ENCODE measurements around the gene CALML4. TPM values are rescaled to one million over a fixed set of nuclear protein-coding genes. Genes with fewer than 3 reads are reported as not detected.
A peak's percentile ranks its signal among the peaks of the same experiment; 100 is the strongest.

The CALML4 gene, protein sequence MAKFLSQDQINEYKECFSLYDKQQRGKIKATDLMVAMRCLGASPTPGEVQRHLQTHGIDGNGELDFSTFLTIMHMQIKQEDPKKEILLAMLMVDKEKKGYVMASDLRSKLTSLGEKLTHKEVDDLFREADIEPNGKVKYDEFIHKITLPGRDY
- total RNA-seq (ENCODE audit: low replicate concordance) = 8.9 and 9.4 TPM in 2 replicates
- long read RNA-seq, full-length matches to known transcripts = 10 of 12 reads
- long read RNA-seq, partial matches to known transcripts = 2 of 12 reads
- long read RNA-seq, other reads (novel, unspliced or antisense) = 0 of 12 reads

DNA sequence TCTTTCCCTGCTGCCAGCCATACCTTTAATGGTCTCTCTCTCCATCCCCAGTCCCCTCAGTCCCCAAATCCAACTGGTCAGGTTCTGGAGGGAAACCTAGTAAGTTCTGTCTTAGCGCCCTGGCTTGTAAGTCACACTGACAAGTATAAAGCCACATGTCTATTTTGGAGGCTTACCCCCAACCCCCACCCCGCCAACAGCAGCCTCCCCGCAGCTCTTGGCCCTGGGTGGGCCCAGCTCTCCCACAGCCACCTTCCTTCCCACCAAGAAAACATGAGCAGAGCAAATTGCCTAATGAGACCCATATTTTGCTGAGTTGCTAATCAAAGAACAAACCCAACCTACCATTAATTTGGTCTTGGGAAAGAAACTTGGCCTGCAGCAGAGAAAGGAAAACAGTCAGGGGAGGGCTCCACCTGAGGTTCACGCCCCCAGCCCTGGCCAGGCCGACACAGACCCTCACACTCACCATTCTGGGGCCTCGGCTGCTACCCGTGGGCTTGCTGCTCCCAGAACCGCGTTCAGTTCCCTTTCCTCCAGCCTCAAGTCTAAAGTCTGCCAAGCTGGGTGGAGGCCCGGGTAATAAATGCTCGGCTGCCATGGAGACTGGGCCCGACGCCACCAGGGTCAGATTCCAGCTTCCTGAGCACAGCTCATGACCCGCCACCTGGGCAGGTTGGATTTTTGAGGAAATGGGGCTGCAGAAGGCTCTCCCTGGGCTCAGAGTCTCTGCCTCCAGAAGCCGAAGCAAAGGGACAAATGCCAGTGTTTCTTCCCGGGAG, at the start of gene CALML4:
TSS of gene CALML4 (minus strand) at position 557 of the 782 bp plus-strand sequence. CDS start at position 472, 85 bp downstream.
- H3K9me3 Mint-ChIP-seq = no peaks in the 10 kb centered on the region

DNA sequence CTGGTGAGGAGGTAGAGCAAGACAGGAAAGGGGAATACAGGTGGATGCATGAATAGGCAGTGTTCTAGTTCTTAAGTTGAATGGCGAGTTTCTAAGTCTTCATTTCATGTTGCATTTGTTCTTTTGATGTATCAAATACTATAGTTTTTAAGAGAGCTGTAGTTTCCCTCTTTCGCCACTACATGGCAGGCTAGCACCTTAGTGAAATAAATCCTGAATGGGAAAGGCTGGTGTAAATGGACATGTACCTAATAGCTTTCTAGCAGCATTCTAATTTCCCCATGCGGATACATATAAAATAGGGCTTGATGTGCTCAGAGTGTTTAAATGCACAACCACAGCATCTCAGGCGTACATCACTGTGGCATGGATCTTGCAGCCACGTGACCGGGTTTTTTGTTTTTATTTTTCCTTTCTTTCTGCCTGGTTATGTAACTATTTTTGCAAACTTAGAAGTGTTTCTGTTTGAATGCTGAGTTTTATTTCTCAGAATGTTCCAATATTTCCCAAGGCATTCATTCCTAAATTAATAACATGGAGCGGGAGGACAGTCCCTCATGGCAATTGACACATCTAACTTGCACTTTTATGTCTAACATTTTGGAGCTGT, 47.9 kb upstream of the CALML4 start:
- Mint-ChIP-seq H3K27me3 (peaks cover 5% of the 10 kb centered on the region), H3K9me3 (no peaks in the 10 kb centered on the region), H3K27ac (no peak overlapping the region), H3K4me1 (ENCODE audit: unreplicated experiment) (no peaks in the 10 kb centered on the region), H3K36me3 (no peaks in the 10 kb centered on the region), H3K4me3 (no peak overlapping the region)
- TF ChIP-seq CTCF (conservative IDR thresholded peaks at IDR 0.05) = peak; percentile 87
- DNase-seq (ENCODE audit: extremely low spot score, unreplicated experiment) = no peak

More for the DNA sequence above, at the start of gene CALML4:
- no peaks in the 10 kb centered on the region for H3K27me3 Mint-ChIP-seq
- peak within 1 kb of the TSS; percentile 41 for H3K4me3 Mint-ChIP-seq
- peaks cover 26% of the 10 kb centered on the region for H3K4me1 Mint-ChIP-seq (ENCODE audit: unreplicated experiment)
- DNase-seq (ENCODE audit: extremely low spot score, unreplicated experiment) = peak; percentile 66
- no peaks in the 10 kb centered on the region for H3K36me3 Mint-ChIP-seq
- TF ChIP-seq CTCF (conservative IDR thresholded peaks at IDR 0.05) = no peak
- H3K27ac Mint-ChIP-seq = peak within 1 kb of the TSS; percentile 61

- TF ChIP-seq CTCF (conservative IDR thresholded peaks at IDR 0.05) = no peak
- Mint-ChIP-seq H3K36me3 (no peaks in the 10 kb centered on the region), H3K4me3 (no peak overlapping the region), H3K4me1 (ENCODE audit: unreplicated experiment) (no peaks in the 10 kb centered on the region), H3K27ac (no peak overlapping the region), H3K27me3 (peaks cover 2% of the 10 kb centered on the region), H3K9me3 (peaks cover 3% of the 10 kb centered on the region)
- no peak for DNase-seq (ENCODE audit: extremely low spot score, unreplicated experiment)
These were observed 44.1 kb upstream of the CALML4 start for GRCh38 chr15:68249058-68249713.

DNA sequence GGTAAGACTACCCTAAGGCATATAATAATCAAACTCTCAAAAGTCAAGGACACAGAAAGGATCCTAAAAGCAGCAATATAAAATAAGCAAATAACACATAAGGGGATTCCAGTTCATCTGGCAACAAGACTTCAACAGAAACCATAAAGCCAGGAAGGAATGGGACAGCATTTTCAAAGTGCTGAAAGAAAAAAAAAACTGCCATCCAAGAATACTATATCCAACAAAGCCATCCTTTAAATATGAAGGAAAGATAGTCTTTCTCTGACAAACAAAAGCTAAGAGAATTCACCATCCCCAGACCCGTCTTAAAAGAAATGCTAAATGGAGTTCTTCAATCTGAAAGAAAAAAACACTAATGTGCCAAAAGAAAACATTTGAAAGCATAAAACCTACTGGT, 39.1 kb upstream of the CALML4 start:
- no peaks in the 10 kb centered on the region for H3K4me1 Mint-ChIP-seq (ENCODE audit: unreplicated experiment)
- peaks cover 3% of the 10 kb centered on the region for H3K9me3 Mint-ChIP-seq
- TF ChIP-seq CTCF (conservative IDR thresholded peaks at IDR 0.05) = no peak
- H3K36me3 Mint-ChIP-seq = no peaks in the 10 kb centered on the region
- H3K27me3 Mint-ChIP-seq = no peaks in the 10 kb centered on the region
- no peak overlapping the region for H3K27ac Mint-ChIP-seq
- no peak overlapping the region for H3K4me3 Mint-ChIP-seq
- no peak for DNase-seq (ENCODE audit: extremely low spot score, unreplicated experiment)

DNA sequence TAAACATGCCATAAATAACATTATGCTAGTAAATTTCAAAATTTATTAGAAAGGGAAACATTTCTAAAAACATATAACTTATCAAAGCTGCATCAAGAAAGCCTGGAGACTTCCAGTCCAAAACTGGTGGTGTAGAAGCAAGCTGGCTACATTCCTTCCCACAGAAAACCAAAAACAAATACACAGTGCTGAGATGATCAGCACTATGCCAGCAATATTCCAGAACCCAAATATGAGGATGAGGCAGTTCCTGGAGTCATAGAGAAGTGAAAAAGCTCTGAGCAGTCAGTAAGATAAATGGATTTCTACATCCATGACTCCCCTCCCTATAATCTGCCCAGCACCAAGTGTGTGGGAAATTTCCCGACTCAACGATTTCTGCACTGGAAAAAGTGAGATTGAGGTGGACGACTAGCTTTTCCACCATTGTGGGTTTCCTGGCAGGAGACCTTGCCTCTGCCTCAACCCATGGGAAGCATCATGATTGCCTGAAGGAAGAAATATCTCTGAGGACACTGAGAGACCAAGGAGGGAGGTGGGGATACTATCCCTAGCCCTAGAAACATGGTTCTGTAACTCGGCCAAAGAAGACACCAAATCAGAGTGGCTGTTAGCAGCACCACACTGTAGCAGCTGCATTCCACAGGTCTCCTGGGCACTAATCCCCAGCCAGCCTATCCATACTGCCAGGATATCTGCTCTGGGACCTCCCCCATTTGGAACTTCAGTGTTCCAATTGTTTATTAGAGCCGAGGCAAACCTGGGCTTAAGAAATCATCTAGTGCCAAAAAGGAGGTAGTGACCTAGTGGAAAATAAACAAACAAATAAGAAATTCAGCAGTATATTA, 36.2 kb upstream of the CALML4 start:
- no peak for DNase-seq (ENCODE audit: extremely low spot score, unreplicated experiment)
- H3K36me3 Mint-ChIP-seq = no peaks in the 10 kb centered on the region
- peaks cover 6% of the 10 kb centered on the region for H3K9me3 Mint-ChIP-seq
- no peaks in the 10 kb centered on the region for H3K4me1 Mint-ChIP-seq (ENCODE audit: unreplicated experiment)
- H3K27me3 Mint-ChIP-seq = no peaks in the 10 kb centered on the region
- H3K27ac Mint-ChIP-seq = no peak overlapping the region
- no peak for TF ChIP-seq CTCF (conservative IDR thresholded peaks at IDR 0.05)
- no peak overlapping the region for H3K4me3 Mint-ChIP-seq

Data from type B pancreatic cell (in vitro differentiated cells).